HepG2 (cell line): ENCODE data around the gene GBP6. TPM values are rescaled to one million over a fixed set of nuclear protein-coding genes. Genes with fewer than 3 reads are reported as not detected.

ENCODE experiments used
- BATF2 ChIP-seq: sonication (generic); formaldehyde crosslinking; IDR thresholded peaks from 2 replicates; pipeline ENCODE4 v1.8.0; 2022; ENCODE audit warnings: mild to moderate bottlenecking, missing genetic modification reagents, moderate library complexity
- DR1 ChIP-seq: sonication (generic); formaldehyde crosslinking; IDR thresholded peaks from 2 replicates; pipeline ENCODE4 v1.8.0; 2021; ENCODE audit warnings: mild to moderate bottlenecking, missing genetic modification reagents, inconsistent platforms
- DZIP1 ChIP-seq: sonication (generic); formaldehyde crosslinking; IDR thresholded peaks from 2 replicates; pipeline ENCODE4 v1.5.0; 2020; ENCODE audit warnings: mild to moderate bottlenecking, missing genetic modification reagents
- GPBP1L1 ChIP-seq: sonication (generic); formaldehyde crosslinking; IDR thresholded peaks from 2 replicates; pipeline ENCODE4 v1.5.0; 2020; ENCODE audit warnings: mild to moderate bottlenecking, missing genetic modification reagents
- NCOA5 ChIP-seq: sonication (generic); formaldehyde crosslinking; IDR thresholded peaks from 2 replicates; pipeline ENCODE4 v1.4.0; 2020; ENCODE audit warnings: missing genetic modification reagents
- NR3C1 ChIP-seq: sonication (generic); formaldehyde crosslinking; IDR thresholded peaks from 2 replicates; pipeline ENCODE4 v1.4.0; 2020; ENCODE audit warnings: missing genetic modification reagents
- RELA ChIP-seq: sonication (generic); formaldehyde crosslinking; IDR thresholded peaks from 2 replicates; pipeline ENCODE4 v1.4.0; 2020; ENCODE audit warnings: missing genetic modification reagents
- SP2 ChIP-seq: sonication (generic); formaldehyde crosslinking; IDR thresholded peaks from 2 replicates; pipeline ENCODE4 v1.5.1; 2020; ENCODE audit warnings: mild to moderate bottlenecking, missing genetic modification reagents
- TGIF2 ChIP-seq: IDR thresholded peaks from 2 replicates; pipeline ENCODE4 v1.6.1; 2016; ENCODE audit warnings: control low read depth, missing compliant biosample characterization
- ZKSCAN1 ChIP-seq: fragments of 150-350 bp; IDR thresholded peaks from 2 replicates; pipeline ENCODE4 v1.6.1; 2014; ENCODE audit warnings: low read length
- ZNF256 ChIP-seq: sonication (generic); formaldehyde crosslinking; conservative IDR thresholded peaks from 2 replicates; pipeline ENCODE4 v1.4.0; 2020; ENCODE audit warnings: missing genetic modification reagents
- ZNF484 ChIP-seq: sonication (generic); formaldehyde crosslinking; IDR thresholded peaks from 2 replicates; pipeline ENCODE4 v1.5.1; 2020; ENCODE audit warnings: mild to moderate bottlenecking, low read depth, missing genetic modification reagents, borderline replicate concordance
- ZNF496 ChIP-seq: sonication (generic); formaldehyde crosslinking; IDR thresholded peaks from 2 replicates; pipeline ENCODE4 v1.8.1; 2023; ENCODE audit warnings: mild to moderate bottlenecking, moderate library complexity, missing genetic modification reagents; ENCODE audit not compliant: insufficient replicate concordance
- ZNF777 ChIP-seq: sonication (generic); formaldehyde crosslinking; IDR thresholded peaks from 2 replicates; pipeline ENCODE4 v1.4.0; 2020; ENCODE audit warnings: missing genetic modification reagents
- ZNF781 ChIP-seq: sonication (generic); formaldehyde crosslinking; IDR thresholded peaks from 2 replicates; pipeline ENCODE4 v1.5.1; 2020; ENCODE audit warnings: borderline replicate concordance, mild to moderate bottlenecking, missing genetic modification reagents; ENCODE audit errors: not compliant biosample characterization
- ZSCAN5A ChIP-seq: sonication (generic); formaldehyde crosslinking; IDR thresholded peaks from 2 replicates; pipeline ENCODE4 v1.8.0; 2022; ENCODE audit warnings: mild to moderate bottlenecking, missing genetic modification reagents, borderline replicate concordance
- polyA plus RNA-seq, 8 experiments: library from polyadenylated mRNA; depleted of rRNA in 3 of 8; stranded (reverse) in 7 of 8; unstranded in 1 of 8; fragments of >200 nt; fragmentation: Illumina TruSeq in 4 of 8; extraction: Trizol in 4 of 8; gene quantifications; 2 replicates each; pipeline versions ENCODE4 v1.2.1 to v1.2.3, GENCODE V29; 2011 to 2016; ENCODE audit warnings: low read depth in 4 of 8, missing spikeins in 1 of 8, mixed read lengths in 1 of 8; ENCODE audit not compliant: insufficient read depth in 1 of 8
- total RNA-seq, 5 experiments: library from RNA; depleted of rRNA; stranded (reverse); fragments of >200 nt; fragmentation: Illumina TruSeq; extraction: Trizol; gene quantifications; 2 replicates each; pipeline ENCODE4 v1.2.3, GENCODE V29; 2016; ENCODE audit warnings: low read depth in 1 of 5
- TF ChIP-seq, protein P1 (sequence below): sonication (generic); formaldehyde crosslinking; IDR thresholded peaks from 2 replicates; pipeline ENCODE4 v1.5.0; 2020; ENCODE audit warnings: missing genetic modification reagents, mild to moderate bottlenecking, borderline replicate concordance
- TF ChIP-seq, protein P2 (sequence below): sonication (generic); formaldehyde crosslinking; IDR thresholded peaks from 2 replicates; pipeline ENCODE4 v1.4.0; 2020; ENCODE audit warnings: missing genetic modification reagents
- TF ChIP-seq, protein P3 (sequence below): sonication (generic); formaldehyde crosslinking; IDR thresholded peaks from 2 replicates; pipeline ENCODE4 v1.8.0; 2022; ENCODE audit warnings: low read depth, missing genetic modification reagents

The GBP6 gene
- total and polyA plus RNA-seq, 2 of the 13 experiments (the other 11 are each of a cell fraction or from before 2014, with no cell fraction given) = not detected

- TF ChIP-seq, protein P1, sequence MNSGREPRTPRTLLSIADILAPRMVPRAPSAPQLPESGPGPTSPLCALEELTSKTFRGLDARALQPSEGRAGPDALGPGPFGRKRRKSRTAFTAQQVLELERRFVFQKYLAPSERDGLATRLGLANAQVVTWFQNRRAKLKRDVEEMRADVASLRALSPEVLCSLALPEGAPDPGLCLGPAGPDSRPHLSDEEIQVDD (CRISPR knock-in tag) = no peak
- TF ChIP-seq DZIP1 (CRISPR knock-in tag) (no peak), NCOA5 (CRISPR knock-in tag) (no peak), ZNF781 (CRISPR knock-in tag) (no peak), ZSCAN5A (CRISPR knock-in tag) (no peak), BATF2 (CRISPR knock-in tag) (no peak), ZNF777 (no peak), RELA (peak; percentile 77; the same call in 1 of the 2 replicates), ZNF496 (CRISPR knock-in tag) (no peak), ZNF484 (CRISPR knock-in tag) (no peak), SP2 (no peak), ZKSCAN1 (no peak), ZNF256 (CRISPR knock-in tag) (no peak), TGIF2 (CRISPR knock-in tag) (no peak), NR3C1 (CRISPR knock-in tag) (no peak), DR1 (CRISPR knock-in tag) (no peak), GPBP1L1 (CRISPR knock-in tag) (no peak)
- TF ChIP-seq, protein P2, sequence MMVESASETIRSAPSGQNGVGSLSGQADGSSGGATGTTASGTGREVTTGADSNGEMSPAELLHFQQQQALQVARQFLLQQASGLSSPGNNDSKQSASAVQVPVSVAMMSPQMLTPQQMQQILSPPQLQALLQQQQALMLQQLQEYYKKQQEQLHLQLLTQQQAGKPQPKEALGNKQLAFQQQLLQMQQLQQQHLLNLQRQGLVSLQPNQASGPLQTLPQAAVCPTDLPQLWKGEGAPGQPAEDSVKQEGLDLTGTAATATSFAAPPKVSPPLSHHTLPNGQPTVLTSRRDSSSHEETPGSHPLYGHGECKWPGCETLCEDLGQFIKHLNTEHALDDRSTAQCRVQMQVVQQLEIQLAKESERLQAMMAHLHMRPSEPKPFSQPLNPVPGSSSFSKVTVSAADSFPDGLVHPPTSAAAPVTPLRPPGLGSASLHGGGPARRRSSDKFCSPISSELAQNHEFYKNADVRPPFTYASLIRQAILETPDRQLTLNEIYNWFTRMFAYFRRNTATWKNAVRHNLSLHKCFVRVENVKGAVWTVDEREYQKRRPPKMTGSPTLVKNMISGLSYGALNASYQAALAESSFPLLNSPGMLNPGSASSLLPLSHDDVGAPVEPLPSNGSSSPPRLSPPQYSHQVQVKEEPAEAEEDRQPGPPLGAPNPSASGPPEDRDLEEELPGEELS (CRISPR knock-in tag) = peak; percentile 69
- TF ChIP-seq, protein P3, sequence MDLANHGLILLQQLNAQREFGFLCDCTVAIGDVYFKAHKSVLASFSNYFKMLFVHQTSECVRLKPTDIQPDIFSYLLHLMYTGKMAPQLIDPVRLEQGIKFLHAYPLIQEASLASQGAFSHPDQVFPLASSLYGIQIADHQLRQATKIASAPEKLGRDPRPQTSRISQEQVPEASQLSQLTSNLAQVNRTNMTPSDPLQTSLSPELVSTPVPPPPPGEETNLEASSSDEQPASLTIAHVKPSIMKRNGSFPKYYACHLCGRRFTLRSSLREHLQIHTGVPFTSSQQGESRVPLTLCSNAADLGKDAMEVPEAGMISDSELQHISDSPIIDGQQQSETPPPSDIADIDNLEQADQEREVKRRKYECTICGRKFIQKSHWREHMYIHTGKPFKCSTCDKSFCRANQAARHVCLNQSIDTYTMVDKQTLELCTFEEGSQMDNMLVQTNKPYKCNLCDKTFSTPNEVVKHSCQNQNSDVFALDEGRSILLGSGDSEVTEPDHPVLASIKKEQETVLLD (CRISPR knock-in tag) = no peak
These were observed 7.0 kb upstream of the GBP6 start (continued) for GRCh38 chr1:89356658-89357400.
